WTC11 (cell line): ENCODE data around the gene TTC39C. TPM values are rescaled to one million over a fixed set of nuclear protein-coding genes. Genes with fewer than 3 reads are reported as not detected.

Experiments
- ATAC-seq: fragments of 200-7000 bp; cut with Tn5 transposase; 2 replicates; pipeline ENCODE4 v1.10.0; 2021; ENCODE audit warnings: mild to moderate bottlenecking, moderate library complexity
- CTCF ChIA-PET: fragments of 300-600 bp; sonication (Branson Sonifier 250); formaldehyde crosslinking; loops from one replicate; lab custom pipeline; 2021; ENCODE audit warnings: antibody characterized with exemption; lab: Charles Lee
- POLR2A ChIA-PET: fragments of 350-600 bp; sonication (Branson Sonifier 250); formaldehyde crosslinking; loops from one replicate; lab custom pipeline; 2021; ENCODE audit warnings: antibody characterized with exemption; lab: Charles Lee
- DNase-seq: peaks from one replicate; pipeline ENCODE4 v3.0.0; 2021; ENCODE audit warnings: low spot score
- H3K27ac Mint-ChIP-seq: 2 replicates; pipeline ENCODE4 v1.8.0; 2021; ENCODE audit warnings: mixed read lengths
- H3K27me3 Mint-ChIP-seq: 2 replicates; pipeline ENCODE4 v1.8.0; 2021; ENCODE audit warnings: low read depth, mild to moderate bottlenecking, moderate library complexity, mixed read lengths
- H3K36me3 Mint-ChIP-seq: 2 replicates; pipeline ENCODE4 v1.8.0; 2021; ENCODE audit warnings: mixed read lengths
- H3K4me1 Mint-ChIP-seq: 2 replicates; pipeline ENCODE4 v1.8.0; 2022; ENCODE audit warnings: mixed read lengths
- H3K4me3 Mint-ChIP-seq: 2 replicates; pipeline ENCODE4 v1.8.0; 2021; ENCODE audit warnings: mild to moderate bottlenecking, moderate library complexity, mixed read lengths
- H3K9me3 Mint-ChIP-seq: 2 replicates; pipeline ENCODE4 v1.8.0; 2021; ENCODE audit warnings: mixed read lengths
- ARID4B ChIP-seq: sonication (generic); formaldehyde crosslinking; IDR thresholded peaks from 2 replicates; pipeline ENCODE4 v1.8.0; 2023; ENCODE audit warnings: missing genetic modification reagents, mild to moderate bottlenecking, borderline replicate concordance
- ATF1 ChIP-seq: sonication (generic); formaldehyde crosslinking; IDR thresholded peaks from 2 replicates; pipeline ENCODE4 v1.8.1; 2023; ENCODE audit warnings: mild to moderate bottlenecking, moderate library complexity, missing genetic modification reagents
- CREB1 ChIP-seq: sonication (generic); formaldehyde crosslinking; IDR thresholded peaks from 2 replicates; pipeline ENCODE4 v1.8.0; 2023; ENCODE audit warnings: mild to moderate bottlenecking, missing genetic modification reagents
- ESRRA ChIP-seq: sonication (generic); formaldehyde crosslinking; IDR thresholded peaks from 2 replicates; pipeline ENCODE4 v1.8.1; 2022; ENCODE audit warnings: mild to moderate bottlenecking, missing genetic modification reagents, borderline replicate concordance
- JUN ChIP-seq: sonication (generic); formaldehyde crosslinking; IDR thresholded peaks from 2 replicates; pipeline ENCODE4 v1.8.0; 2023; ENCODE audit warnings: mild to moderate bottlenecking, missing genetic modification reagents
- MLX ChIP-seq: sonication (generic); formaldehyde crosslinking; IDR thresholded peaks from 2 replicates; pipeline ENCODE4 v1.8.1; 2023; ENCODE audit warnings: mild to moderate bottlenecking, missing genetic modification reagents, moderate library complexity
- MYBL2 ChIP-seq: sonication (generic); formaldehyde crosslinking; IDR thresholded peaks from 2 replicates; pipeline ENCODE4 v1.8.1; 2023; ENCODE audit warnings: mild to moderate bottlenecking, moderate library complexity, missing genetic modification reagents
- NFYB ChIP-seq: sonication (generic); formaldehyde crosslinking; conservative IDR thresholded peaks from 2 replicates; pipeline ENCODE4 v1.8.0; 2022; ENCODE audit warnings: low read depth, missing genetic modification reagents
- PRRX2 ChIP-seq: fragments of 250-450 bp; sonication (Bioruptor Pico); IDR thresholded peaks from 2 replicates; pipeline ENCODE4 v1.8.0; 2021; ENCODE audit warnings: mild to moderate bottlenecking
- SMAD3 ChIP-seq: sonication (generic); formaldehyde crosslinking; IDR thresholded peaks from 2 replicates; pipeline ENCODE4 v1.8.0; 2022; ENCODE audit warnings: missing genetic modification reagents, mild to moderate bottlenecking, borderline replicate concordance
- USF1 ChIP-seq: sonication (generic); formaldehyde crosslinking; IDR thresholded peaks from 2 replicates; pipeline ENCODE4 v1.8.0; 2022; ENCODE audit warnings: mild to moderate bottlenecking, missing genetic modification reagents
- ZNF121 ChIP-seq: sonication (generic); formaldehyde crosslinking; IDR thresholded peaks from 2 replicates; pipeline ENCODE4 v1.8.0; 2023; ENCODE audit warnings: missing genetic modification reagents
- ZNF219 ChIP-seq: sonication (generic); formaldehyde crosslinking; IDR thresholded peaks from 2 replicates; pipeline ENCODE4 v1.8.0; 2023; ENCODE audit warnings: missing genetic modification reagents, mild to moderate bottlenecking, borderline replicate concordance
- ZNF423 ChIP-seq: fragments of 250-450 bp; sonication (Bioruptor Pico); IDR thresholded peaks from 2 replicates; pipeline ENCODE4 v2.1.2; 2022; ENCODE audit warnings: mild to moderate bottlenecking, moderate library complexity
- total RNA-seq: library from RNA; stranded (reverse); gene quantifications from 3 replicates; pipeline ENCODE4 v1.2.3, GENCODE V29; 2021
- TF ChIP-seq, protein P1 (sequence below): sonication (generic); formaldehyde crosslinking; IDR thresholded peaks from 2 replicates; pipeline ENCODE4 v1.8.1; 2023; ENCODE audit warnings: mild to moderate bottlenecking, missing genetic modification reagents, borderline replicate concordance

The TTC39C gene
- total RNA-seq, 1 experiment from 2014 or later: 57.3 TPM

GRCh38 chr18:24003903-24004640 is 10.5 kb upstream of the TTC39C start:
- ATAC-seq: no peak
- DNase-seq: no peak
- H3K27me3 Mint-ChIP-seq: no peaks in the 10 kb centered on the region
- POLR2A ChIA-PET: no interaction called here
- TF ChIP-seq ARID4B (CRISPR knock-in tag) (no peak), ZNF121 (CRISPR knock-in tag) (peak; percentile 53; the same call in 1 of the 2 replicates), PRRX2 (CRISPR knock-in tag) (no peak), CREB1 (CRISPR knock-in tag) (no peak)
- H3K4me3 Mint-ChIP-seq: no peak overlapping the region
- H3K9me3 Mint-ChIP-seq: peaks cover 7% of the 10 kb centered on the region; the same call in 1 of the 2 replicates
- peaks cover 2% of the 10 kb centered on the region; the same call in 1 of the 2 replicates for H3K4me1 Mint-ChIP-seq
- CTCF ChIA-PET: no interaction called here
- H3K36me3 Mint-ChIP-seq: no peaks in the 10 kb centered on the region
- no peak overlapping the region for H3K27ac Mint-ChIP-seq

DNA sequence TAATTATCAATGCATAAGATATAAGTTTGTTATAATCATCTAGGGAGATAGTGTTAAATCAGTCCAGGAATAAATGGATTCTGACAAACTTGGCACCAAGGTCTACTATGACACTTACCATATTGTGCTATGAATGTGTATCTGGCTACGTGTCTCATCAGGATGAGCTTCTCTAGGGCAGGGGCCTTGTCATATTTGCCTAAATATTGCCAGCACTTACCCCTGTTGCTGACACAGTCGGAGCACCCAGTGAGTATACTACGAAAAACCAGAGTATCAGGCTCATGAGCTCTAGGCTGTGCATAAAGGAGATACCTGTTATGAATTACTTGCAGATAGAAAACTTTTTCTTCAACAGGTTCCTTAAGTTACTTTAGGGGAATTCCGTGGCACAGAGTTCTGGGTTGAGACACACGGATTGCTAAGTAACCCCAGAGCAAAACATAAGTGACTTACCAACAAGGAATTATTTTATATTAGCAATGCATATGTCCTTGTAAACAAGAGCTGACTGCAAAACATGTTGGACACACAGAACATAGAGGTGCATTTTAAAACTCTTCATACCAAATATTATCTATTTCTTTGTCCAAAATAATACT is 7.7 kb upstream of the TTC39C start:
- no peaks in the 10 kb centered on the region for H3K27me3 Mint-ChIP-seq
- no peak for ATAC-seq
- no peaks in the 10 kb centered on the region for H3K36me3 Mint-ChIP-seq
- no peak overlapping the region for H3K27ac Mint-ChIP-seq
- H3K4me1 Mint-ChIP-seq: peaks cover 6% of the 10 kb centered on the region; the same call in 1 of the 2 replicates
- CTCF ChIA-PET: no interaction called here
- TF ChIP-seq MYBL2 (CRISPR knock-in tag) (no peak), JUN (CRISPR knock-in tag) (no peak), ZNF423 (CRISPR knock-in tag) (no peak), NFYB (no peak), SMAD3 (CRISPR knock-in tag) (no peak), ATF1 (CRISPR knock-in tag) (no peak), USF1 (CRISPR knock-in tag) (no peak), ZNF219 (CRISPR knock-in tag) (no peak), ARID4B (CRISPR knock-in tag) (no peak), ESRRA (CRISPR knock-in tag) (no peak), MLX (CRISPR knock-in tag) (no peak), CREB1 (CRISPR knock-in tag) (no peak)
- TF ChIP-seq, protein P1, sequence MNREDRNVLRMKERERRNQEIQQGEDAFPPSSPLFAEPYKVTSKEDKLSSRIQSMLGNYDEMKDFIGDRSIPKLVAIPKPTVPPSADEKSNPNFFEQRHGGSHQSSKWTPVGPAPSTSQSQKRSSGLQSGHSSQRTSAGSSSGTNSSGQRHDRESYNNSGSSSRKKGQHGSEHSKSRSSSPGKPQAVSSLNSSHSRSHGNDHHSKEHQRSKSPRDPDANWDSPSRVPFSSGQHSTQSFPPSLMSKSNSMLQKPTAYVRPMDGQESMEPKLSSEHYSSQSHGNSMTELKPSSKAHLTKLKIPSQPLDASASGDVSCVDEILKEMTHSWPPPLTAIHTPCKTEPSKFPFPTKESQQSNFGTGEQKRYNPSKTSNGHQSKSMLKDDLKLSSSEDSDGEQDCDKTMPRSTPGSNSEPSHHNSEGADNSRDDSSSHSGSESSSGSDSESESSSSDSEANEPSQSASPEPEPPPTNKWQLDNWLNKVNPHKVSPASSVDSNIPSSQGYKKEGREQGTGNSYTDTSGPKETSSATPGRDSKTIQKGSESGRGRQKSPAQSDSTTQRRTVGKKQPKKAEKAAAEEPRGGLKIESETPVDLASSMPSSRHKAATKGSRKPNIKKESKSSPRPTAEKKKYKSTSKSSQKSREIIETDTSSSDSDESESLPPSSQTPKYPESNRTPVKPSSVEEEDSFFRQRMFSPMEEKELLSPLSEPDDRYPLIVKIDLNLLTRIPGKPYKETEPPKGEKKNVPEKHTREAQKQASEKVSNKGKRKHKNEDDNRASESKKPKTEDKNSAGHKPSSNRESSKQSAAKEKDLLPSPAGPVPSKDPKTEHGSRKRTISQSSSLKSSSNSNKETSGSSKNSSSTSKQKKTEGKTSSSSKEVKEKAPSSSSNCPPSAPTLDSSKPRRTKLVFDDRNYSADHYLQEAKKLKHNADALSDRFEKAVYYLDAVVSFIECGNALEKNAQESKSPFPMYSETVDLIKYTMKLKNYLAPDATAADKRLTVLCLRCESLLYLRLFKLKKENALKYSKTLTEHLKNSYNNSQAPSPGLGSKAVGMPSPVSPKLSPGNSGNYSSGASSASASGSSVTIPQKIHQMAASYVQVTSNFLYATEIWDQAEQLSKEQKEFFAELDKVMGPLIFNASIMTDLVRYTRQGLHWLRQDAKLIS: no peak
- TF ChIP-seq, all 79 proteins: peak for 0
- POLR2A ChIA-PET: no interaction called here
- no peak overlapping the region for H3K4me3 Mint-ChIP-seq
- H3K9me3 Mint-ChIP-seq: 0 out of 2 replicates have a peak, but pooled peaks cover 3% of the 10 kb centered on the region
- no peak for DNase-seq
